GM23248 (cell line): ENCODE data around the gene MAPK8IP1.
"Not testable (repeated sequence)": the region's sequence is repeated elsewhere in the genome, so short reads cannot be mapped to it uniquely, and the experiment has no call there.

Experiments used
- EZH2 ChIP-seq: fragments of 200-600 bp; sonication (generic); IDR thresholded peaks from 2 replicates; pipeline ENCODE4 v1.6.1; 2018; ENCODE audit warnings: antibody characterized with exemption, mild to moderate bottlenecking; ENCODE audit not compliant: insufficient read depth, poor library complexity, severe bottlenecking
- EZH2phosphoT487 ChIP-seq: fragments of 200-600 bp; sonication (generic); IDR thresholded peaks from 2 replicates; pipeline ENCODE4 v1.6.1; 2018; ENCODE audit warnings: antibody characterized with exemption, moderate library complexity, mild to moderate bottlenecking, low read depth; ENCODE audit not compliant: insufficient read depth

DNA sequence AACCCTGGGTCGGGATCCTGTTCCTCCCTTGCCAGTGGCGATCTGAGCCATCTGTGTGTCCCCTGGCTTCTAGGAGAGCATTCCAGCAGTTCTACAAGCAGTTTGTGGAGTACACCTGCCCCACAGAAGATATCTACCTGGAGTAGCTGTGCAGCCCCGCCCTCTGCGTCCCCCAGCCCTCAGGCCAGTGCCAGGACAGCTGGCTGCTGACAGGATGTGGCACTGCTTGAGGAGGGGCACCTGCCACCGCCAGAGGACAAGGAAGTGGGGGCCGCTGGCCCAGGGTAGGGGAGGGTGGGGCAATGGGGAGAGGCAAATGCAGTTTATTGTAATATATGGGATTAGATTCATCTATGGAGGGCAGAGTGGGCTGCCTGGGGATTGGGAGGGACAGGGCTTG lies 20.1 kb downstream of the MAPK8IP1 start:
- not testable (repeated sequence) for TF ChIP-seq EZH2, EZH2phosphoT487
